ENCODE data around the gene COX5A. TPM values are rescaled to one million over a fixed set of nuclear protein-coding genes. Genes with fewer than 3 reads are reported as not detected.

The COX5A gene
- total and polyA plus RNA-seq, 2 experiments from 2014 or later, result 190 to 885 TPM

- Mint-ChIP-seq H3K27ac (peak overlapping the region; percentile 92), H3K4me1 (peaks cover 16% of the 10 kb centered on the region), H3K9me3 (peaks cover 6% of the 10 kb centered on the region; the same call in 2 of the 3 replicates), H3K36me3 (ENCODE audit: low read depth) (peaks cover 67% of the 10 kb centered on the region), H3K4me3 (peak overlapping the region; percentile 97), H3K27me3 (ENCODE audit: insufficient read depth, low read depth, poor library complexity) (peaks cover 5% of the 10 kb centered on the region)
- H3K9me2 ChIP-seq (ENCODE audit: insufficient read depth), result no peaks in the 10 kb centered on the region
- no peaks in the 10 kb centered on the region for H3K27me3 ChIP-seq (ENCODE audit: insufficient read depth)
- peaks cover 7% of the 10 kb centered on the region; the same call in 1 of the 2 replicates for H3F3A ChIP-seq (replicated peaks; ENCODE audit: low read depth)
- H4K20me1 ChIP-seq (replicated peaks; ENCODE audit: insufficient read depth), result peaks cover 4% of the 10 kb centered on the region; the same call in 1 of the 2 replicates
- peak overlapping the region; percentile 100 for H2AFZ ChIP-seq
- H3K79me2 ChIP-seq (replicated peaks; ENCODE audit: insufficient read depth), result peaks cover 13% of the 10 kb centered on the region
- TF ChIP-seq NANOG (IDR thresholded peaks at IDR 0.05; ENCODE audit: borderline replicate concordance) (no peak), CTCF (conservative IDR thresholded peaks at IDR 0.05; ENCODE audit: low read depth in 2 of 2) (no peak), CREB1 (CRISPR knock-in tag; IDR thresholded peaks at IDR 0.05; ENCODE audit: low read depth) (no peak), EZH2 (IDR thresholded peaks at IDR 0.05; ENCODE audit: low read depth, unreplicated experiment) (no peak), JUNB (IDR thresholded peaks at IDR 0.05; ENCODE audit: unreplicated experiment) (no peak), ZNF114 (CRISPR knock-in tag; IDR thresholded peaks at IDR 0.05) (no peak), ETS1 (IDR thresholded peaks at IDR 0.05) (no peak), POLR2AphosphoS5 (IDR thresholded peaks at IDR 0.05; ENCODE audit: low read depth) (no peak), ZNF462 (CRISPR knock-in tag; IDR thresholded peaks at IDR 0.05) (no peak), REST (IDR thresholded peaks at IDR 0.05; ENCODE audit: unreplicated experiment) (no peak), ZNF331 (CRISPR knock-in tag; IDR thresholded peaks at IDR 0.05; ENCODE audit: low read depth) (no peak), STAT1 (IDR thresholded peaks at IDR 0.05; ENCODE audit: unreplicated experiment) (no peak), EZH2phosphoT487 (IDR thresholded peaks at IDR 0.05; ENCODE audit: unreplicated experiment) (no peak)
- H3K4me2 ChIP-seq, result peak overlapping the region; percentile 94
- H3K27ac ChIP-seq (ENCODE audit: low read depth), result peak overlapping the region; percentile 79
- H3K4me3 ChIP-seq, result peak overlapping the region; percentile 99
- DNase-seq (ENCODE audit: low spot score) (peak; percentile 57), ATAC-seq (peak; percentile 49)
- H3K4me1 ChIP-seq (ENCODE audit: insufficient read depth), result peaks cover 6% of the 10 kb centered on the region
- H3K36me3 ChIP-seq (ENCODE audit: insufficient read depth), result peaks cover 15% of the 10 kb centered on the region
Observed at GRCh38 chr15:74906067-74906449, 31.8 kb downstream of the COX5A start.
